Liver (tissue), 9 donors: ENCODE measurements around the gene GDF3. TPM values are rescaled to one million over a fixed set of nuclear protein-coding genes. Genes with fewer than 3 reads are reported as not detected.

ENCODE experiments used
- DNase-seq: peaks from one replicate; pipeline ENCODE4 v3.0.0-alpha.2; 2017; ENCODE audit warnings: low spot score
- H3K27ac ChIP-seq, 2 donors: one replicate each; pipeline ENCODE4 v1.7.0; 2013; ENCODE audit warnings: inconsistent platforms in 2 of 2, low read length in 2 of 2, control low read depth in 1 of 2, low read depth in 1 of 2, mild to moderate bottlenecking in 1 of 2
- H3K27me3 ChIP-seq, 4 donors: one replicate each; pipeline versions ENCODE4 v1.6.1 to v1.7.0; 2013; ENCODE audit warnings: low read length in 3 of 4, inconsistent platforms in 1 of 4, mild to moderate bottlenecking in 1 of 4, moderate library complexity in 1 of 4; ENCODE audit not compliant: control insufficient read depth in 4 of 4, insufficient read depth in 4 of 4
- H3K36me3 ChIP-seq, 4 donors: one replicate each; pipeline versions ENCODE4 v1.6.1 to v1.7.0; 2013; ENCODE audit warnings: low read length in 3 of 4, mild to moderate bottlenecking in 3 of 4, low read depth in 1 of 4, moderate library complexity in 1 of 4; ENCODE audit not compliant: control insufficient read depth in 4 of 4, insufficient read depth in 3 of 4
- H3K4me1 ChIP-seq, 4 donors: one replicate each; pipeline versions ENCODE4 v1.6.1 to v1.7.0; 2013; ENCODE audit warnings: low read length in 3 of 4, mild to moderate bottlenecking in 3 of 4, moderate library complexity in 1 of 4; ENCODE audit not compliant: control insufficient read depth in 4 of 4, insufficient read depth in 4 of 4
- H3K4me3 ChIP-seq, 3 donors: one replicate each; pipeline versions ENCODE4 v1.6.1 to v1.7.0; 2013; ENCODE audit warnings: low read length in 3 of 3, control low read depth in 1 of 3, low read depth in 1 of 3, mild to moderate bottlenecking in 1 of 3
- H3K9ac ChIP-seq, 2 donors: one replicate each; pipeline ENCODE4 v1.7.0; 2013; ENCODE audit warnings: low read length in 2 of 2, mild to moderate bottlenecking in 2 of 2, moderate library complexity in 2 of 2, control low read depth in 1 of 2, low read depth in 1 of 2
- H3K9me3 ChIP-seq, 4 donors: one replicate each; pipeline versions ENCODE4 v1.6.1 to v1.7.0; 2013; ENCODE audit warnings: low read length in 3 of 4; ENCODE audit not compliant: control insufficient read depth in 4 of 4
- CTCF ChIP-seq: fragments of 150-350 bp; IDR thresholded peaks from 2 replicates; pipeline ENCODE4 v1.5.1; 2017; ENCODE audit warnings: improper control_type of control experiment, low read depth, low read length; ENCODE audit not compliant: missing input control
- EGR1 ChIP-seq, 2 donors: IDR thresholded peaks; 2 replicates each; pipeline ENCODE4 v1.6.1; 2016 to 2018; ENCODE audit warnings: antibody characterized with exemption in 2 of 2, low read depth in 2 of 2
- FOXA1 ChIP-seq: IDR thresholded peaks from 2 replicates; pipeline ENCODE4 v1.6.1; 2016; ENCODE audit warnings: antibody characterized with exemption
- FOXA2 ChIP-seq: IDR thresholded peaks from 2 replicates; pipeline ENCODE4 v1.6.1; 2016; ENCODE audit warnings: antibody characterized with exemption
- GABPA ChIP-seq, 2 donors: IDR thresholded peaks in 1 of 2; conservative IDR thresholded peaks in 1 of 2; 2 replicates each; pipeline ENCODE4 v1.6.1; 2016; ENCODE audit warnings: antibody characterized with exemption in 2 of 2, mild to moderate bottlenecking in 1 of 2, moderate library complexity in 1 of 2
- HNF4A ChIP-seq, 2 donors: conservative IDR thresholded peaks; 2 replicates each; pipeline ENCODE4 v1.6.1; 2016; ENCODE audit warnings: antibody characterized with exemption in 2 of 2, mild to moderate bottlenecking in 2 of 2
- HNF4G ChIP-seq: IDR thresholded peaks from 2 replicates; pipeline ENCODE4 v1.6.1; 2016; ENCODE audit warnings: antibody characterized with exemption
- JUND ChIP-seq, 2 donors: IDR thresholded peaks; 2 replicates each; pipeline ENCODE4 v1.6.1; 2016; ENCODE audit warnings: antibody characterized with exemption in 2 of 2
- MAX ChIP-seq: IDR thresholded peaks from 2 replicates; pipeline ENCODE4 v1.6.1; 2016; ENCODE audit warnings: antibody characterized with exemption
- RAD21 ChIP-seq, 2 donors: IDR thresholded peaks; 2 replicates each; pipeline ENCODE4 v1.6.1; 2016; ENCODE audit warnings: antibody characterized with exemption in 2 of 2, mild to moderate bottlenecking in 2 of 2
- REST ChIP-seq: IDR thresholded peaks from 2 replicates; pipeline ENCODE4 v1.6.1; 2016; ENCODE audit warnings: antibody characterized with exemption, mild to moderate bottlenecking
- RXRA ChIP-seq, 2 donors: IDR thresholded peaks; 2 replicates each; pipeline ENCODE4 v1.6.1; 2017 to 2018; ENCODE audit warnings: antibody characterized with exemption in 2 of 2, mild to moderate bottlenecking in 1 of 2
- YY1 ChIP-seq: IDR thresholded peaks from 2 replicates; pipeline ENCODE4 v1.6.1; 2016; ENCODE audit warnings: antibody characterized with exemption, mild to moderate bottlenecking
- WGBS: extraction: QIAGEN DNeasy Blood & Tissue Kit; methylation state at CpG from one replicate; pipeline ENCODE4 v1.1.7; 2013; 5-methylcytosine and 5-hydroxymethylcytosine counted together
- polyA plus RNA-seq, 2 donors: library from polyadenylated mRNA; stranded (reverse) in 1 of 2; unstranded in 1 of 2; fragments of 200-250 nt in 1 of 2; fragments of >200 nt in 1 of 2; fragmentation: Nextera tagmentation in 1 of 2; extraction: Ambion mirVana in 1 of 2; gene quantifications; one replicate each; pipeline versions ENCODE4 v1.2.1 to v1.2.3, GENCODE V29; 2013 to 2015
- total RNA-seq, 2 donors: library from RNA; depleted of rRNA; stranded (reverse); fragments of >200 nt; gene quantifications; one replicate each; pipeline ENCODE4 v1.2.3, GENCODE V29; 2014
- donor health status: healthy.
- donor health status: healthy.
- donor health status: healthy.
- donor health status: healthy.
- donor health status: healthy.

Gene GDF3
- total and polyA plus RNA-seq, 4 donors = not detected

- TF ChIP-seq MAX (no peak), CTCF (no peak), EGR1 (IDR thresholded peaks at IDR 0.05; ENCODE audit: low read depth in 2 of 2) (no peak)
- no peak overlapping the region for H3K9ac ChIP-seq
- H3K27me3 ChIP-seq = no peaks in the 10 kb centered on the region
- no peaks in the 10 kb centered on the region for H3K4me1 ChIP-seq
- DNase-seq = no peak
- H3K36me3 ChIP-seq = no peaks in the 10 kb centered on the region
- 78% methylated on average over 5 of the region's 5 CpGs for WGBS
- no peak overlapping the region for H3K27ac ChIP-seq
- H3K9me3 ChIP-seq = no peaks in the 10 kb centered on the region
- H3K4me3 ChIP-seq = no peak overlapping the region
Measured at GRCh38 chr12:7656121-7656520, 39.5 kb downstream of the GDF3 start.

- Histone ChIP-seq H3K36me3 (no peaks in the 10 kb centered on the region), H3K27ac (no peak overlapping the region), H3K27me3 (no peaks in the 10 kb centered on the region), H3K9me3 (no peaks in the 10 kb centered on the region), H3K4me1 (no peaks in the 10 kb centered on the region), H3K4me3 (no peak overlapping the region), H3K9ac (no peak overlapping the region)
- no peak for TF ChIP-seq JUND (IDR thresholded peaks at IDR 0.05)
- no peak for TF ChIP-seq FOXA2
- DNase-seq = no peak
- 91% methylated on average over 5 of the region's 5 CpGs for WGBS
Measured at GRCh38 chr12:7650091-7650490, 45.5 kb downstream of the GDF3 start.

GRCh38 chr12:7647071-7647470, 48.5 kb downstream of the GDF3 start:
- Histone ChIP-seq H3K9me3 (no peaks in the 10 kb centered on the region), H3K4me1 (no peaks in the 10 kb centered on the region), H3K27ac (no peak overlapping the region), H3K4me3 (no peak overlapping the region), H3K36me3 (no peaks in the 10 kb centered on the region), H3K27me3 (no peaks in the 10 kb centered on the region), H3K9ac (no peak overlapping the region)
- 0% methylated on average over 1 of the region's 1 CpG for WGBS
- no peak for TF ChIP-seq RXRA (IDR thresholded peaks at IDR 0.05)
- no peak for TF ChIP-seq FOXA2
- TF ChIP-seq HNF4A (conservative IDR thresholded peaks at IDR 0.05) = no peak
- TF ChIP-seq RAD21 (IDR thresholded peaks at IDR 0.05) = no peak
- no peak for TF ChIP-seq GABPA (IDR thresholded peaks at IDR 0.05 in 1 of 2, conservative IDR thresholded peaks at IDR 0.05 in 1 of 2)
- TF ChIP-seq JUND (IDR thresholded peaks at IDR 0.05) = no peak
- no peak for TF ChIP-seq FOXA1
- DNase-seq = no peak

GRCh38 chr12:7646178-7646475, 49.4 kb downstream of the GDF3 start:
- Histone ChIP-seq H3K27ac (no peak overlapping the region), H3K4me1 (no peaks in the 10 kb centered on the region), H3K9ac (no peak overlapping the region), H3K36me3 (no peaks in the 10 kb centered on the region), H3K4me3 (no peak overlapping the region), H3K27me3 (no peaks in the 10 kb centered on the region), H3K9me3 (no peaks in the 10 kb centered on the region)
- 82% methylated on average over 3 of the region's 3 CpGs for WGBS
- DNase-seq = no peak
- no peak for TF ChIP-seq CTCF
- TF ChIP-seq YY1 = no peak
- no peak for TF ChIP-seq REST
- TF ChIP-seq HNF4G = no peak
